Posterior vena cava (tissue), 2 donors: Measurements from ENCODE around the gene LDLRAD4. TPM values are rescaled to one million over a fixed set of nuclear protein-coding genes. Genes with fewer than 3 reads are reported as not detected.
A peak's percentile ranks its signal among the peaks of the same experiment; 100 is the strongest.

Experiments used
- DNase-seq: peaks from one replicate; pipeline ENCODE4 v3.0.0-alpha.2; 2020; ENCODE audit warnings: low spot score
- intact Hi-C, 2 donors: fragments of 100-400 bp; cut with DNase I; formaldehyde crosslinking; loops; one replicate each; pipeline versions ENCODE4 v1.14.1 to v1.14.2; 2022 to 2023
- total RNA-seq, 2 donors: library from RNA; stranded (reverse); fragmentation: NEBNext Ultra II Directional; extraction: Animal tissue kit (Norgen Biotek cat#: 25700); gene quantifications; one replicate each; pipeline ENCODE4 v1.2.1, GENCODE V29; 2021
- donor health status: DM: yes; HTN: yes; CAD: no.
- donor health status: DM: yes; HTN: yes; CAD: no.

The LDLRAD4 gene
- total RNA-seq, 2 donors from 2014 or later: 52.3 to 74.8 TPM

DNA sequence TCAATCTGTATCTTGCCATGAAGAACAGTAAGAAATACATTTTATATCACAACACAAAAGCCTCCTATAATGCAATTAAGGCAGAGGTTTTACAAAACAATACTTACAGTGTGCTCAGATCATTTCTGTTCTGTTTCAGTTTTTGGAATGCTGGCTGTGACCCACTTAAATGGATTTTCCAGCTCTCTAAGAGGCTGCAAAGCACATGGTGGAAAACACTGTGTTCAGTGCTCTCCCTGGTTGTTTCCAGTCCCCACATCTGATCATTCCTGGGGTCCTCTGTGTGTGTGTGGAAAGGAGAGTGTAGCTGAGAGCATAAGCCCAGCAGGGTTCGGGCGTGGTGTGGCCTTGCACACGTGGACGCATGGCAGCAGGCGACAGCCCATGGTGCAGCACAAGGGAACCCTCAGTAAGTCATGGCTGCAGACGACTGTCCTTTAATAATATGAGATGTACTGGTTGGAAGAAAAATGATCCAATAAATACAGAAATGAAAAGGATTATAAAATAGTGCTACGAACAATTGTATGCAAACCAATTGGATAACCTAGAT lies 412.2 kb downstream of the LDLRAD4 start:
- no peak for DNase-seq
- intact Hi-C loops: no loop called here

DNA sequence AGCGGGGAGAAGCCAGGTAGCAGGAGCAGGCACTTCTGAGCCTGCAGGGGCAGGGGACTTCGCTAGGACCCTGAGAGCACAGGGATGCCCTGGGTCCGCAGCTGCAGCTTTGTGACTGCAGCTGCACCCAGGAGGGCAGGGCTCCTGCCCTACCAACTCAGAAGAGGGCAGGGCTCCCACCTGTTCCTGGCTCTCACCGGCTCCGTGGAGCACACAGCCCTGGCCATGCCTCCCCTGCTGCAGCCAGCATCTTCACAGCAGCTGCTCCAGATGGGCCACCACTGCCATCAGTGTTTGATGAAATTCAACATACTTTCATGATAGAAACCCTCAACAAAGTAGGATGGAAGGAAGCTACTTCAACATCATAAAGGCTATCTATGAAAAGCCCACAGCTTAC lies 415.1 kb downstream of the LDLRAD4 start:
- DNase-seq: no peak
- intact Hi-C loops: no loop called here

DNA sequence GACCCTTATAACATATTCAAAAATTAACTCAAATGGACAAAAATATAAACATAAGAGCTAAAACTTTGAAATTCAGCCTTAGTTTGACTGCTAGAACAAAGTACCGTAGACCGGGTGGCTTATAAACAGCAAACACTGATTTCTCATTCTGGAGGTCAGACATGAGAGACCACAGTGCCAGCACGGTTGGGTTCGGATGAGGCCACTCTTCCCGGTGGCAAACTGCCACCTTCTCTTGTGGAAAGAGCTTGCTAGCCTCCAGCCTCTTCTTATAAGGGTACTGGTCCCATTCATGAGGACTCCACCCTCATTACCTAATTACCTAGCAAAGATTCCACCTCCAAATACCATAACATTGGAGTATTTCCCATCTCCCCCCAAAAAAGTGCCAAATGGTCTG lies 416.5 kb downstream of the LDLRAD4 start:
- no peak for DNase-seq
- intact Hi-C loops: no loop called here

DNA sequence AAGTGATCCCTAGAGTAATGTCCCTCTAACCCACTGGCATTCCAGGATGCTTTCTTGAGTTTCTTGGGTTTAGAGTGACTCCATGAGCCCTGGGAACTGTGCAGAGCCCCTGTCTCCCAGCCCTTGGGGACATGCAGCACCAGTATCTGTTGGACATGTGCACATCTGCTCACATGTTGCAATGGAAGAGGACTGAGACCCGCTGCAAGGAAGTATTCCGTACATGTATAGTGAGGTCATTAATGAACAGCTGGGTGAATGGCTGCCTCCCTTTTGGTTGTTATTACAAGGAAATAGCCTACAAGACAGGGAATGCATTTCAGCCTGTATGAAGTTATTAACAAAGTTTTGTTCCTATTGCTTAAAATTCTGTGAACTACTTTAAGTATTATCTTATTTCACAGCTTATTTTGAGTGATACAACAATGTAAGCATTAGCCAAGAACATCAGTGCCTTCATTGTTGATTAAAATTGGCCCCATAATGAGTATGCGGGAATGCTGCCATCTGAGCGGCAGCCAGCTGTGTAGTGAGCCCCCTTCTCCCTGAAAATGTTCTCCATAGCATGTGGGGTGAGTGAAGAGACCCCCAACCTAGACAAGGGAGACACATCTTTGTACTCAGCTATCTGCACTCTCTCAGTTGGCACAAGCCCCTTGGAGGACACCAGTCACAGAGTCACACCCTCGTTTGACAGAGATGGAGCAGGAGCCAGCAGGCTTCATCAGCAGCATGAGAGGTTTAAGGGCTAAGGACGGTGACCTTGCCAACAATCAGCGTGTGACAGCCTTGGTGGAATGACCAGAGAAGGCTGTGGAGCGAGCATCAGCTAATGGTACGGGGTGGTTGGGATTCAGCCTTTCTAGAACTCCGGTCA lies 420.4 kb downstream of the LDLRAD4 start:
- DNase-seq: no peak
- intact Hi-C loops: no loop called here

DNA sequence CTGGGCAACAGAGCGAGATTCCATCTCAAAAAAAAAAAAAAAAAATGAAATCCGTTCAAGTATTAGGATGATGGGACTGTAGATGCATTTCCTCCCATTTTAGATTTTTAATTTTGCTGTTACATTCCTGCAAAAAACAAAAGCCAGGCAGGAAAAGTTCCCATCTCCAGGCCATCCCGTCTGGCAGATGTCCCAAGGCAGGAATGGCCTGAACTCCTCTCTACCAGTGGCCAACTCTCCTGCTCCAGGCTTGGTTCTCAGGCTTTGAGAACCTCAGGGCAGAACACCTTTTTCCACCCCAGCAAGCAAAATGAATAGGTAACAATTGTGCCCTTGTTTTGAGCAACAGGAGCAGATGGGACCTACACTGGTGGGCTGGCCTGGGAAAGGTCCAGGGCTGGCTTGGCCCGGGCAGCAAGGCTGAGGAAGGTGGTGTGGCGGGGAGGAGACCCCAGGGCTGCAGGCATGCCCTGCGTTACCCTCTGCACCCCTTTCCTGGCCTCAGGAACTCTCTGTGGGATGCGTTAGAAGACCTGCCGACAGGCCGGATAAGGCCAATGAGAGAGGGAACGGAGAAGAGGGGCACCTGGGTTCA lies 421.8 kb downstream of the LDLRAD4 start:
- intact Hi-C loops: no loop called here

DNA sequence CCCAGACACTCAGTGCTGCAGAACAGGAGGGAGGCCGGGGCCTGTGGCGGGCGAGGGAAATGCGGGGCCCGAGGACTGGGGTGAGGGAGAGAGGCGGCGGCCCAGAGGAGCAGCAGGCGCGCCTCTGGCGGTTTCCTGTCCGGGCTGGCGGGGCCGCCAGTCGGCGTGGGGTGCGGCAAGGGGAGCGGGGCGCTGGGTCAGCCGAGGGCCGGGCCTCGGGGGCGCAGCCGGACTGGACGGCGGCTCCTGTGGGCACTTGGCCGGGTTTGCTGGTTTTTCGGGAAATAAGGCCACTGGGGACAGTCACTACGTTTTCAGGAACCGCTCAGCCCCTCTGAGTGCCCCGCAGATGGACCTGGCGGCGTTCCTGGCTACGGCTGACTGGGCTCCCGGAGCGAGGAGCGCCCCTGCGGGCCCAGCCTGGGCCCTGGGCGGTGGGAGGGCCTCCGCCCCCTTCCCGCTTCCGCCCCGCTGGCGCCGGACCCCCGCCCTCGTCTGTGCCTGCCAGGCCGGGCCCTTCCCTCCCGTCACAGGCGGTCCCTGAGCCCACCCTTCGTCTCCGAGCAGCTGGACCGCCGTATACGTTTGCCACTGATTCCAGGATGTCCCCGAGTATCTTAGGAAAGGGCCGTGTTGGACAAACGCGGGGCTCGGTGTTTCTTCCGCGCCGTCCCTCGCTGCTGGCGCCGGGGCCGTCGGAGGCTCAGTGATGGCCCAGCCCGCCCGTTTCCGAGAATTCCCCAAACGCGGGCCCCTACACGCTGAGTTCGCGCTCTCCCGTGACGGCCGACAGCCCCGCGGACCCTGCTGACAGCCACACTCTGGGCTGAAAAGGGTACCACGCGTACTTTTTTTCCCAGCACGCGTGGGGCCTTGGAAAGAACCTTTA lies 423.2 kb downstream of the LDLRAD4 start:
- intact Hi-C loops: no loop called here
- peak; percentile 87 for DNase-seq

More for the DNA sequence above, 421.8 kb downstream of the LDLRAD4 start:
- no peak for DNase-seq

DNA sequence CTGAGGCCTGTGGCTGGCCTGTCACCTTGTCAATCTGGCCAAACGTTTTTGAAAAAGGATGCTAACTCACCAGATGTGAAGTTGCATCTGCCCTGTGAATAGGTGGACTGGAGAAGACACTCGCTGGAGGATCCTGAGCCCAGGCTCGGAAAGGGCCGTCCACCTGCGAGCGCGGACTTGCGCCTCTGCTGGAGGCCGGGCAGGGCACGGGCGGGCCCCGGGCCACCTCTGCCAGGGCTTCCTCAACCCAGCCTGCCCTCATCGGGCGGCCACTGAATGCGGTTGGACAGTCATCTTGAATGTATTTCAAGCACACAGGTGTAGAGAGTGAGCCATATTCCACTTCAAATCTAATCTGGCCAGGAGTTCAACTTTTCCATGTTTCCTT lies 423.9 kb downstream of the LDLRAD4 start:
- intact Hi-C loops: no loop called here
- DNase-seq: no peak

DNA sequence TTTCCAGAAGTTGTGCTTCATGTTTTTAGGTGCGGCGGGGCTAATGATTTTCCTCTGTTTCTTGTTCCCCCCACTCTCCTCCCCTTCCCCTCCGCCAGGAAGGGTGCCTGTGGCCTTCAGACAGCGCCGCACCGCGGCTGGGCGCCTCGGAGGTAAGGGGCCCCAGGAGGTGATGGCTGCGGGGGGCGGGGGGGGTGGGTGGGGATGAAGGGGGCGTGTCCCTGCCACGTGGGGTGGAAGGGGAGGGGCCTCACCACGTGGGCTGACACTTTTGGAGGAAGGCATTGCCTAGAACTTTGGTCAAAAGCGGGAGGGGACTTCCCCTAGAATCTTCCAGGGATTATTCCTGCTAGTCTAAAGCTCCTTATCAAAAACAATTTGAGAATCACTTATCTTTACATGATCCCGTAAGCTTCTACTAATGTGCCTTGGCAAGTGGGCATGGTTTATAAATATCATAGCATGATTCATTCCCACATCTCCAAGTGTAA lies 424.7 kb downstream of the LDLRAD4 start:
- peak; percentile 69 for DNase-seq
- intact Hi-C loops: no loop called here

DNA sequence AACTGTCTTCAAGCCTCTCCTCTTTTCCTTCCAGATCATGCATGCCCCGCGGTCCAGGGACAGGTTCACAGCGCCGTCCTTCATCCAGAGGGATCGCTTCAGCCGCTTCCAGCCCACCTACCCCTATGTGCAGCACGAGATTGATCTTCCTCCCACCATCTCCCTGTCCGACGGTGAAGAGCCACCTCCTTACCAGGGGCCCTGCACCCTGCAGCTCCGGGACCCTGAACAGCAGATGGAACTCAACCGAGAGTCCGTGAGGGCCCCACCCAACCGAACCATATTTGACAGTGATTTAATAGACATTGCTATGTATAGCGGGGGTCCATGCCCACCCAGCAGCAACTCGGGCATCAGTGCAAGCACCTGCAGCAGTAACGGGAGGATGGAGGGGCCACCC lies 426.5 kb downstream of the LDLRAD4 start:
- no peak for DNase-seq
- intact Hi-C loops: no loop called here

DNA sequence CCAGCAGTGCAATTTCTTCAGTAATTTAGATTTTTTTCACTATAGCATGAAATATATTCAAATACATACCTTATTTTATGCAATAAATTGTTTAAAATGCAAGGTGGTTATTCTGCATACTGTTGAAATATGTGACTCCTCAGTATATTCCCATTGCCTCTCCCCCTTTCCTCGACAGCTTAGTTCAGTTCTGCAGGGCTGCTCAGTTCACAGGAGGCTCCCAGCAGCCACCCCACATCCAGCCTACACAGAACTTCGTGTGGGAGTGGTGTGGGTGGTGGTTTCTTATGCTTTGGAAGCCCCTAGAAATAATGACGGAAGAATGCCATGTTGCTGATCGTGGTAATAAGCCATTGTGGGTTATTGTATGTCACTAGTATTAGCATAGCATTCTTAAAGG lies 428.1 kb downstream of the LDLRAD4 start:
- intact Hi-C loops: no loop called here
- no peak for DNase-seq

DNA sequence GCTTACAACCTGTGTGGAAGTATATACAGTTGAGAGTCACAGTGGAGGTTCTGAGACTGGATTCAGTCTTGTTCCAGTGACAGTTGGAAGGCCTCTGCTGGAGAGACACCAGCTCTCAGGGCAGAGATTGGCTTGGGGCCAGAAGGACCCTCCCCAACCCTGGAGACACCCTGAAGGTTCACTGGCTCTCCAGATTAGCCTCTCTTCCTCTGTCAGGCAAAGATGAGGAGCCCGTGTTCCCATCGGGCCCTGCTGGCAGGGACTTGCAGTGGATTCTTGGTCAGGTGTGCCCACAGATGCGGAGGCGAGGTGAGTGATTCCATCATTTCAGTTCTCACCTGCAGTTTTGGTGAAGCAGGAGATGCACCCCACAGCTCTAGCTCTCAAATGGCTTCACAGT lies 429.2 kb downstream of the LDLRAD4 start:
- no peak for DNase-seq
- intact Hi-C loops: no loop called here

DNA sequence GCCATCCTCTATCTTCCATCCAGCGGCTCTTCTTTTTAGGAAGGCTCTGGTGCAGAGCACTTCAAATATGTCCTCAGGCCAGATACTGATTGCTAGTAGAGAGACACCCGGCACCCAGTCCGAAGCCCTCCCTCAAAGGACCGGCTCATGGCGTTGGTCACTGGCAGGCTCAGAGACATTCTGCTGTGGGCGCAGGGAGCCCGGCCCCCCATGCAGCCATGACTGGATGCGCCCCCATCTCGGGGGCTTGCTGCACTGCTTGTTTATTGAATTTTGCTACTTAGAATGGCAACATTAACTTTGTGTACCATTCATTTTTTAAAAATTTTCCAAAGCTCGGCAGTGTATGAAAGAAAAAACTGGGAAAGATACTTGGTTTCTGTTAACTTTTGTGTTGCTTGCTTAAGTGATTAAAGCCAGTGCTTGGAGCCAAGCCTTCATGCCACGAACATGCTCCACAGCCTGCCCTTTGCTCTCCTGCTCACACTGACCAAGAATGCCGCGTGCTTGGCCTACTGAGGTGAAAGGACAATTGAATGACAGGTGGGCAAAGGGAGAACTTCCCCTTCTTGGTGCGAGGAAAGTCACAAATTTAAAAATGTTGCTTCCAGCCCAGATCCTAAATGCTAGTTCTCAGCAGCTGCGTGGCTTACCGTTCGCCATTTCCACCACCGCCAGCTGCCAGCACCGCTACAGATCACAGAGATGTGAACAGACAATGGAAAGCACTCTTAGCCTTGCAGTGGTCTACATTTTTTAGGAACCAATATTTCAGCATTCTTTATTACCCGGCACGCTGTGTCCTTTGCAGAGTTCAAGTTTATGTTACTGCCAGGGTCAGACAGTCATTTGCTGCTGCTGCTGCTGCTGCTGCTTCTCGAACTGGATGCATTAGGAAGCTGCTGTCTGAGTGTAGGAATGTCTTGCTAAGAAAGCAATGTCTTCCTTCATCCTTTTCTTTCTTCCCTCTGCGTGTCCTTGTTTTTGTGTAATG lies 431.1 kb downstream of the LDLRAD4 start:
- intact Hi-C loops: no loop called here
- no peak for DNase-seq

DNA sequence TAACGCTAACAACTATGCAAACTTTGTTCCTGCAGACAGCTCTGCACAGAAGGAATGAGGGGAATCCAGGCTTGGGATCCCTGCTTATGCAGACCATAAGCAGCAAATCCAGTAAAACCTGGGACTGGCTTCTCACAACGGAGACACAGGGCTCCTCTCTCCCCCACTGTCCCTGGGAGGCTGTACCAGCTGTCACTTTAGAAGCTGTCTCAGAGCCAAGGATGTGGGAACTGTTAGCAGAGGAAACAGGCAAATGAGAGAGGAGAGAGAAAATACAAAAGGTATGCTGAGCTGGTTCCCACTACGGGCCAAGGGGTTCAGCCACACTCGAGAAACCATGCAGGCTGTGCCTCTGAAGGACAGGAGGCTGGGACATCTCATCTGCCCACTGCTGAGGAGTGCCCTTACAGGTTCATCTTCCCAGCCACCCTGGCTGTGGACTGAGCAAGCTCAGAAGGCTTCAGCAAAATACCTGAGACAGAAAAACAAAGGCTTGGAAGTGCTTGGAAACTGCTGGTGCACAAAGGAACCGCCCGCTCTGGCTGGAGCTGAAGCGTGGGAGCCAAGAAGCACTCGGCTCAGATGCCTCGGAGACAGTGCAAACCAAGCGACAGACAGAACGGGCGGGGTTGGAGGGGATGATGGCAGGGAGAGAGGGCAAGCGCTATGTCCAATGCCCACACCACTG lies 435.3 kb downstream of the LDLRAD4 start:
- intact Hi-C loops: no loop called here
- no peak for DNase-seq

DNA sequence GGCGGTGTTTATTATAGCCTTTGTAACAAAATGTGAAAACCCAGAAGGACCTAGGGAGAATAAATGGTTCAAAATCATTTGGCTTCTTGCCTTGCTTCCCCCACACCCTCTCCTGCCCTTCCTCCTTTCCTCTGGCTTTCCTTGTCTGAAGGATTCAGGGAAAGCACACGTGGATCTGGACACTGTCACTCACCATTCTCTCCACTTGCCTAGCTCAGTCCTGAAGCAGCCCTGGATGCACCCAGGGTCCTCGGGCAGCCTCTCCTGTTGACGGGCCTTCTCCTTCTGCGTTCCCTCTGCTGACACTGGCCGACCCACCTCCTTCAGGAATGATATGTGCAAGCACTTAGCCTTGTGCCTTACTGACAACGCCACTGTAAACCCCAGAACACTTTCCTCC lies 439.4 kb downstream of the LDLRAD4 start:
- intact Hi-C loops: no loop called here
- no peak for DNase-seq

DNA sequence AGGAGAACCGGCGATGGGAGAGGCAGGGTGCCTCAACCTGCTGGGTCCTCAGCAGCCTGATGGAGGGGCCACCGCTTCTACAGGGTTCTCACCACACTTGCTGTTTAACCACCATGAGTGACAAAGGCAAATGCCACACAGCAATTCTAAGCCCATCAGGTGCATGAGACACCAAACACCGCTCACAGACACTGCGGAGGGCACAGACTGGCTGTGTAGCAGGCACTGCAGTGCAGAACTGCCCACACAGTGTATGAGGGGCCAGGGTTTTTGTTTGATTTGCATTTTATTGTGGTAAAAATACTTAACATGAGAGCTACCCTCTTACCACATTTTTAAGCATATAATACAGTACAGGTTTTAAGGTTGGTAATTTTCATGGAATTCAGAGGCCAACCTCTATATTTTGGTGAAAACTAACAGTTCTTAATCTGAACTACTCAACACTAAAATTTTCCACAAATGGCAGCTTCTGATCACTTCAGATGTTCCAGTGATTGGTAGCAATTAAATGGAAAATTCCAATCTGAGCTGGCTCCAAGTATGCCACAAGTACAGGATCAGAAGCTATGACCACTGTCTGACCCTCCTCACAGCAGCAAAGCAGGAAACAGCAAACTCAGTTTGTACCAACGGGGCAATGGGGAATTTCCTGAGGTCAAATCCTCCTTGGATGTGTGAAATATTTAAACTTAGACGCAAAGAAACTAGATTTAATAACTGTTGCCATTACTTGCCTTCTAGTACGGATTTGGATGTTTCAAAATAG lies 440.1 kb downstream of the LDLRAD4 start:
- intact Hi-C loops: no loop called here
- DNase-seq: no peak

DNA sequence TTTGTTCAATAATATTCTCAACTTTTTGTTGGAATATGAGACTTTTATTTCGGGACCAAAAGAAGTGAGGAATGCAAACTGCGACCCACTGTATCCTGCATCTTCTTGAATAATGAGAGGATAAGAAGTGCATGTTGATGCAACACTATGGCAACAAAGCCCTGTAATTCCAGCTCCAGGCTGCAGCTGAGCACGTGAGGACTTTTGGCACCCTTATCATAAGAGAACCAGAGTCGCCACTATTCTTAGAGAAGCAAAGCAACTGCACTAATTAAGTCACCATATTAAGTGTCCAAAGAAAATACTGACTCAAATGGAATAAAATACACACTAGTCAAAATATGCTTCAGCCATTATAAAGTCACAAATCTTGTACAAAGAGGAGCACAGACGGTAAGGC lies 441.9 kb downstream of the LDLRAD4 start:
- intact Hi-C loops: no loop called here
- no peak for DNase-seq

DNA sequence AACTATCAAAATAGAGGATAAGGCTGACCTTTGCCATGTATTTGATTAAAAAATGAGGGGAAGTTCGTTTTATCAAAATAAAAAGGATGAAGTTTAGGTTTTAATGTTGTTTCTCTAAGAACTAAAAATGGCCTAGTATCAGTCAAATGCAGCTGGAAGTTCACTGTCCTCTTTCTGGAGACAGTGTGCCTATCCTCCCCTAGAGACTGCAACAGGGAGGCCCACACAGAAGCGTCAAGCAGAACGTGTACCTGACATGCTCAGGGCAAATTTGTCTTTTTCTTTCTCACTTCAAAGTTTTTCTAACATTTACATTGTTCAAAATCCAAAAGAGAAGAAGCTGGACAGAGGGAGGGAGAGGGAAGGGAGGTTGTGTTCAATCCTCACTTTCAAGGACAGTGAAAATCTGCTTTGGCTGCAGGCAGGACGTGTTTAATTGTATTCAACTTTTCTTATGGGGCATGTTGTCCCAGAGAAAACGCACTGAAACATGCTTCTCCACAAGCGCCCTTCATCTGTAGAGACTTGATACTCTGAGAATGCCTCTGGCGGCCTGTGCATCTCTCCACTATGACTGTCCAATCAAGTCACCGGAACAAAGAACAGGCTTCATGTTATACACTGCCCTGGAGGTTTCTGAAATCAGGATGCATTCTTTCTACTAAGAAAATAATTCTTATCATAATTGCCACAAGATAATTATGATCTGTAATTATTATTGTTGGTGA lies 442.7 kb downstream of the LDLRAD4 start:
- DNase-seq: no peak
- intact Hi-C loops: no loop called here
